Neural cell (in vitro differentiated cells): Measurements from ENCODE around the gene USP32. TPM values are rescaled to one million over a fixed set of nuclear protein-coding genes. Genes with fewer than 3 reads are reported as not detected.

Source experiments
- H2AFZ ChIP-seq: fragments of 200-600, 300-800 bp; sonication (generic), shearing (Covaris generic); 2 replicates; pipeline ENCODE4 v1.6.0; 2014; ENCODE audit warnings: low read depth, mild to moderate bottlenecking, antibody characterized with exemption, low read length, moderate library complexity
- H3F3A ChIP-seq: fragments of 200-600 bp; shearing (Covaris generic); 2 replicates; pipeline ENCODE4 v1.6.1; 2016; ENCODE audit warnings: mild to moderate bottlenecking, moderate library complexity, mixed read lengths, antibody characterized with exemption, low read length; ENCODE audit not compliant: insufficient read depth, poor library complexity, severe bottlenecking
- H3K27ac ChIP-seq: fragments of 200-600, 300-800 bp; sonication (generic), shearing (Covaris generic); 2 replicates; pipeline ENCODE4 v1.5.1; 2014; ENCODE audit warnings: mild to moderate bottlenecking, low read length, moderate library complexity
- H3K27me3 ChIP-seq: fragments of 300-800, 200-600 bp; sonication (generic), shearing (Covaris generic); 2 replicates; pipeline ENCODE4 v1.6.0; 2014; ENCODE audit warnings: mild to moderate bottlenecking, low read depth, low read length, moderate library complexity; ENCODE audit not compliant: insufficient read depth
- H3K36me3 ChIP-seq: fragments of 300-800, 200-600 bp; sonication (generic), shearing (Covaris generic); 2 replicates; pipeline ENCODE4 v1.5.1; 2014; ENCODE audit warnings: mild to moderate bottlenecking, antibody characterized with exemption, low read length, moderate library complexity; ENCODE audit not compliant: insufficient read depth
- H3K4me2 ChIP-seq: fragments of 300-800, 200-600 bp; sonication (generic), shearing (Covaris generic); 2 replicates; pipeline ENCODE4 v1.6.0; 2014; ENCODE audit warnings: mild to moderate bottlenecking, low read length
- H3K4me3 ChIP-seq: fragments of 300-800, 200-600 bp; sonication (generic), shearing (Covaris generic); 2 replicates; pipeline ENCODE4 v1.5.1; 2014; ENCODE audit warnings: mild to moderate bottlenecking, low read length, moderate library complexity
- H3K79me2 ChIP-seq: fragments of 200-600 bp; shearing (Covaris generic); replicated peaks from 2 replicates; pipeline ENCODE4 v1.6.0; 2014; ENCODE audit warnings: mild to moderate bottlenecking, low read length, moderate library complexity; ENCODE audit not compliant: insufficient read depth
- H3K9ac ChIP-seq: fragments of 300-800, 200-600 bp; sonication (generic), shearing (Covaris generic); 2 replicates; pipeline ENCODE4 v1.6.1; 2016; ENCODE audit warnings: mild to moderate bottlenecking, low read length, mixed read lengths
- H3K9me2 ChIP-seq: fragments of 200-600 bp; shearing (Covaris generic); 2 replicates; pipeline ENCODE4 v1.6.1; 2016; ENCODE audit warnings: mild to moderate bottlenecking, low read length, mixed read lengths; ENCODE audit not compliant: insufficient read depth
- H3K9me3 ChIP-seq: fragments of 200-600, 300-800 bp; sonication (generic), shearing (Covaris generic); 2 replicates; pipeline ENCODE4 v1.6.1; 2016; ENCODE audit warnings: mild to moderate bottlenecking, mixed run types, low read length, moderate library complexity, mixed read lengths
- H4K20me1 ChIP-seq: fragments of 200-600 bp; shearing (Covaris generic); 2 replicates; pipeline ENCODE4 v1.6.1; 2016; ENCODE audit warnings: mild to moderate bottlenecking, mixed run types; ENCODE audit not compliant: insufficient read depth
- CTCF ChIP-seq: fragments of 450-650 bp; IDR thresholded peaks from 2 replicates; pipeline ENCODE4 v1.5.1; 2014; ENCODE audit warnings: antibody characterized with exemption, mild to moderate bottlenecking, moderate library complexity; ENCODE audit not compliant: poor library complexity, severe bottlenecking
- EP300 ChIP-seq: fragments of 450-650 bp; conservative IDR thresholded peaks from 2 replicates; pipeline ENCODE4 v1.6.1; 2014; ENCODE audit warnings: antibody characterized with exemption, mild to moderate bottlenecking, moderate library complexity; ENCODE audit not compliant: poor library complexity, severe bottlenecking
- EZH2 ChIP-seq: fragments of 200-600, 300-800 bp; shearing (Covaris generic), sonication (generic); IDR thresholded peaks from 2 replicates; pipeline ENCODE4 v1.6.1; 2014; ENCODE audit warnings: antibody characterized with exemption, low read length, borderline replicate concordance, mild to moderate bottlenecking; ENCODE audit not compliant: insufficient read depth, poor library complexity, severe bottlenecking
- MXI1 ChIP-seq: fragments of 450-650 bp; conservative IDR thresholded peaks from 2 replicates; pipeline ENCODE4 v1.6.1; 2014; ENCODE audit warnings: antibody characterized with exemption, mild to moderate bottlenecking; ENCODE audit not compliant: poor library complexity, severe bottlenecking
- POLR2AphosphoS5 ChIP-seq: IDR thresholded peaks from 2 replicates; pipeline ENCODE4 v1.6.1; 2012
- RAD21 ChIP-seq: fragments of 450-650 bp; conservative IDR thresholded peaks from 2 replicates; pipeline ENCODE4 v1.6.1; 2014; ENCODE audit warnings: antibody characterized with exemption, mild to moderate bottlenecking, moderate library complexity
- REST ChIP-seq: IDR thresholded peaks from 2 replicates; pipeline ENCODE4 v1.6.1; 2012; ENCODE audit warnings: borderline replicate concordance
- SMC3 ChIP-seq: fragments of 450-650 bp; conservative IDR thresholded peaks from 2 replicates; pipeline ENCODE4 v1.6.1; 2014; ENCODE audit warnings: antibody characterized with exemption, mild to moderate bottlenecking, moderate library complexity; ENCODE audit not compliant: poor library complexity
- TAF1 ChIP-seq: IDR thresholded peaks from 2 replicates; pipeline ENCODE4 v1.6.1; 2012; ENCODE audit warnings: low read depth
- polyA plus RNA-seq: library from polyadenylated mRNA; depleted of rRNA; stranded (reverse); fragments of >200 nt; gene quantifications from 2 replicates; pipeline ENCODE4 v1.2.3, GENCODE V29; 2014

USP32 gene
- polyA plus RNA-seq, 1 donor from 2014 or later = 25.7 TPM

- Histone ChIP-seq H3F3A (no peaks in the 10 kb centered on the region), H3K4me2 (no peak overlapping the region), H3K9ac (no peak overlapping the region), H3K4me3 (no peak overlapping the region), H3K27me3 (no peaks in the 10 kb centered on the region), H3K9me2 (no peaks in the 10 kb centered on the region), H3K79me2 (no peaks in the 10 kb centered on the region), H2AFZ (no peak overlapping the region), H3K27ac (no peak overlapping the region), H3K9me3 (no peaks in the 10 kb centered on the region), H3K36me3 (no peaks in the 10 kb centered on the region), H4K20me1 (no peaks in the 10 kb centered on the region)
- no peak for TF ChIP-seq CTCF
- TF ChIP-seq MXI1 = no peak
Observed at GRCh38 chr17:60412701-60413100, 20.8 kb upstream of the USP32 start.

- H3K9me3 ChIP-seq = no peaks in the 10 kb centered on the region
- TF ChIP-seq MXI1 = no peak
- no peak for TF ChIP-seq EZH2
- H3K27me3 ChIP-seq = no peaks in the 10 kb centered on the region
- no peaks in the 10 kb centered on the region for H4K20me1 ChIP-seq
- no peaks in the 10 kb centered on the region for H3K79me2 ChIP-seq
- H3K9me2 ChIP-seq = no peaks in the 10 kb centered on the region
- H3K4me3 ChIP-seq = no peak overlapping the region
- no peak overlapping the region for H3K27ac ChIP-seq
- no peak overlapping the region for H3K9ac ChIP-seq
- H3K36me3 ChIP-seq = no peaks in the 10 kb centered on the region
- H2AFZ ChIP-seq = no peak overlapping the region
- no peaks in the 10 kb centered on the region for H3F3A ChIP-seq
- H3K4me2 ChIP-seq = no peak overlapping the region
Observed at GRCh38 chr17:60410001-60410400, 18.1 kb upstream of the USP32 start.

DNA sequence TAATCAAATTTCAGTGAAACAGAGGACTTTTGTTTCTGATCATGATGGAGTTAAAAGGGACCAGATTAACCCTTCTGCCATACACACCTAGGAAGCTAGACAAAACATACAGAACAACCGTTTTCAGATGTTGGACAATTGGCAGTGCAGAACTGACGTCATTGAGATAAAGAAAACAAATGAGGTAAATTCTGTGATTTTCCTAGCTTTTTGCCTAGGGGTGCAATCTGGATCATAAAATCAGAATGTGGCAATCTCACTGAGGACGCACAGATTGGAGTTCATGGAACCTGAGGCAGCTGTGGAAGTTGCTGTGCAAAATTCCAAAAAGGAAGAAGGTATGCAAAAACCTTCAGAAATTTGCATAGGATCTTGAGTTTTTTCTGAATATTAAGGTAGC is 15.0 kb upstream of the USP32 start:
- H3K4me2 ChIP-seq = no peak overlapping the region
- no peaks in the 10 kb centered on the region for H3K9me2 ChIP-seq
- no peak overlapping the region for H3K9ac ChIP-seq
- H3K36me3 ChIP-seq = no peaks in the 10 kb centered on the region
- TF ChIP-seq EZH2 = no peak
- TF ChIP-seq REST = no peak
- TF ChIP-seq TAF1 = no peak
- no peak for TF ChIP-seq EP300
- TF ChIP-seq POLR2AphosphoS5 = no peak
- no peak for TF ChIP-seq MXI1
- no peak for TF ChIP-seq SMC3
- TF ChIP-seq CTCF = no peak
- TF ChIP-seq RAD21 = no peak
- no peaks in the 10 kb centered on the region for H4K20me1 ChIP-seq
- no peak overlapping the region for H3K4me3 ChIP-seq
- no peak overlapping the region for H3K27ac ChIP-seq
- no peaks in the 10 kb centered on the region for H3K9me3 ChIP-seq
- no peaks in the 10 kb centered on the region for H3K79me2 ChIP-seq
- H3F3A ChIP-seq = no peaks in the 10 kb centered on the region
- H2AFZ ChIP-seq = no peak overlapping the region
- no peaks in the 10 kb centered on the region for H3K27me3 ChIP-seq
